DND-41 (cell line): ENCODE data around the gene SPINK14.
A peak's percentile ranks its signal among the peaks of the same experiment; 100 is the strongest.

ENCODE experiments used
- ATAC-seq: fragments of 200-7000 bp; cut with Tn5 transposase; 3 replicates; pipeline ENCODE4 v1.9.1; 2021; ENCODE audit warnings: low read depth; ENCODE audit not compliant: insufficient read depth
- DNase-seq: peaks from one replicate; pipeline ENCODE4 v3.0.0-alpha.2; 2020
- H2AFZ ChIP-seq: 2 replicates; pipeline ENCODE4 v1.6.0; 2012; ENCODE audit warnings: low read depth, low read length
- H3K27ac ChIP-seq: 2 replicates; pipeline ENCODE4 v1.5.1; 2012; ENCODE audit warnings: low read length, inconsistent platforms
- H3K27me3 ChIP-seq: fragments of 200-600 bp; sonication (generic); 2 replicates; pipeline ENCODE4 v1.6.0; 2012; ENCODE audit warnings: low read length, mild to moderate bottlenecking, inconsistent platforms; ENCODE audit not compliant: insufficient read depth, poor library complexity
- H3K36me3 ChIP-seq: 2 replicates; pipeline ENCODE4 v1.5.1; 2012; ENCODE audit warnings: low read length, inconsistent platforms; ENCODE audit not compliant: insufficient read depth
- H3K4me1 ChIP-seq: 2 replicates; pipeline ENCODE4 v1.5.1; 2012; ENCODE audit warnings: mild to moderate bottlenecking, low read length; ENCODE audit not compliant: insufficient read depth
- H3K4me2 ChIP-seq: 2 replicates; pipeline ENCODE4 v1.6.0; 2012; ENCODE audit warnings: mild to moderate bottlenecking, moderate library complexity, low read length, inconsistent platforms; ENCODE audit not compliant: insufficient read depth
- H3K4me3 ChIP-seq, 2 experiments: fragments of 200-600 bp in 1 of 2; shearing (Covaris generic) in 1 of 2; 2 replicates each; pipeline ENCODE4 v1.5.1; 2012 to 2016; ENCODE audit warnings: inconsistent platforms in 2 of 2, low read length in 2 of 2, mild to moderate bottlenecking in 2 of 2, low read depth in 1 of 2, moderate library complexity in 1 of 2
- H3K79me2 ChIP-seq: 2 replicates; pipeline ENCODE4 v1.6.0; 2012; ENCODE audit warnings: low read length, inconsistent platforms; ENCODE audit not compliant: insufficient read depth
- H3K9ac ChIP-seq: 2 replicates; pipeline ENCODE4 v1.6.0; 2012; ENCODE audit warnings: low read depth, mild to moderate bottlenecking, inconsistent platforms, low read length, moderate library complexity
- H3K9me3 ChIP-seq: 2 replicates; pipeline ENCODE4 v1.5.1; 2012; ENCODE audit warnings: low read length, moderate library complexity, mild to moderate bottlenecking, inconsistent platforms; ENCODE audit not compliant: insufficient read depth, severe bottlenecking
- H4K20me1 ChIP-seq: 2 replicates; pipeline ENCODE4 v1.6.0; 2012; ENCODE audit warnings: low read length; ENCODE audit not compliant: insufficient read depth
- EZH2 ChIP-seq: IDR thresholded peaks from 3 replicates; pipeline ENCODE4 v1.6.1; 2012; ENCODE audit warnings: borderline replicate concordance, low read depth, mild to moderate bottlenecking, moderate library complexity, low read length, inconsistent platforms; ENCODE audit not compliant: severe bottlenecking
- TF ChIP-seq, protein P1 (sequence below): IDR thresholded peaks from 2 replicates; pipeline ENCODE4 v1.5.1; 2012; ENCODE audit warnings: borderline replicate concordance, low read length, moderate library complexity, mild to moderate bottlenecking; ENCODE audit not compliant: poor library complexity, severe bottlenecking; ENCODE audit errors: extremely low read depth

SPINK14 gene, protein sequence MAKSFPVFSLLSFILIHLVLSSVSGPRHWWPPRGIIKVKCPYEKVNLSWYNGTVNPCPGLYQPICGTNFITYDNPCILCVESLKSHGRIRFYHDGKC

DNA sequence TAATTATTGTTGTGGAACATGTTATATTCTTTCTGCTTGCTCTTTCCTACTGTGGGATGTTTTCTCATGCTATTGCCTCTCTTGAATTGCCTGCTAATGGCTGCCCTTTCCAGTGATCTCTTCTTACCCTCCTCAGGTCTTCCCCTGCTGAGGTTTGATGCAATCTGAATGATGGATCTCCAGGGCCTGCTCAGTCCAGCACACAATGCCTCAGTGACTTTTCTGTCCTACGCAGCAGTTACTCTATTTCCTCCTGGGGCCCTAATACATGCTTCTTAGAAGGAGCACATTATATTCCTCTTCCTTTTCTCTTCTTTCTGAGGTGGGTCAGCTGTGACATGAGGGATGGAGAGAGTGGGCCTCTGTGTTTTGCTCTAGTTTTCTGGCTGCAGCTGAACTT lies at the start of gene SPINK14:
Gene SPINK14 (plus strand): TSS at position 301 of the 400 bp plus-strand sequence. CDS start 1,187 bp downstream, outside the sequence.
- no peaks in the 10 kb centered on the region for H4K20me1 ChIP-seq
- no peaks in the 10 kb centered on the region for H3K27me3 ChIP-seq
- H2AFZ ChIP-seq = no peak within 1 kb of the TSS
- H3K36me3 ChIP-seq = no peaks in the 10 kb centered on the region
- no peak within 1 kb of the TSS for H3K4me3 ChIP-seq
- TF ChIP-seq, protein P1, sequence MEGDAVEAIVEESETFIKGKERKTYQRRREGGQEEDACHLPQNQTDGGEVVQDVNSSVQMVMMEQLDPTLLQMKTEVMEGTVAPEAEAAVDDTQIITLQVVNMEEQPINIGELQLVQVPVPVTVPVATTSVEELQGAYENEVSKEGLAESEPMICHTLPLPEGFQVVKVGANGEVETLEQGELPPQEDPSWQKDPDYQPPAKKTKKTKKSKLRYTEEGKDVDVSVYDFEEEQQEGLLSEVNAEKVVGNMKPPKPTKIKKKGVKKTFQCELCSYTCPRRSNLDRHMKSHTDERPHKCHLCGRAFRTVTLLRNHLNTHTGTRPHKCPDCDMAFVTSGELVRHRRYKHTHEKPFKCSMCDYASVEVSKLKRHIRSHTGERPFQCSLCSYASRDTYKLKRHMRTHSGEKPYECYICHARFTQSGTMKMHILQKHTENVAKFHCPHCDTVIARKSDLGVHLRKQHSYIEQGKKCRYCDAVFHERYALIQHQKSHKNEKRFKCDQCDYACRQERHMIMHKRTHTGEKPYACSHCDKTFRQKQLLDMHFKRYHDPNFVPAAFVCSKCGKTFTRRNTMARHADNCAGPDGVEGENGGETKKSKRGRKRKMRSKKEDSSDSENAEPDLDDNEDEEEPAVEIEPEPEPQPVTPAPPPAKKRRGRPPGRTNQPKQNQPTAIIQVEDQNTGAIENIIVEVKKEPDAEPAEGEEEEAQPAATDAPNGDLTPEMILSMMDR = no peak
- no peak for TF ChIP-seq EZH2
- no peak within 1 kb of the TSS for H3K4me2 ChIP-seq
- no peak for ATAC-seq
- H3K9ac ChIP-seq = no peak within 1 kb of the TSS
- no peaks in the 10 kb centered on the region for H3K4me1 ChIP-seq
- DNase-seq = no peak
- no peaks in the 10 kb centered on the region for H3K79me2 ChIP-seq
- no peaks in the 10 kb centered on the region for H3K9me3 ChIP-seq
- H3K27ac ChIP-seq = no peak within 1 kb of the TSS

DNA sequence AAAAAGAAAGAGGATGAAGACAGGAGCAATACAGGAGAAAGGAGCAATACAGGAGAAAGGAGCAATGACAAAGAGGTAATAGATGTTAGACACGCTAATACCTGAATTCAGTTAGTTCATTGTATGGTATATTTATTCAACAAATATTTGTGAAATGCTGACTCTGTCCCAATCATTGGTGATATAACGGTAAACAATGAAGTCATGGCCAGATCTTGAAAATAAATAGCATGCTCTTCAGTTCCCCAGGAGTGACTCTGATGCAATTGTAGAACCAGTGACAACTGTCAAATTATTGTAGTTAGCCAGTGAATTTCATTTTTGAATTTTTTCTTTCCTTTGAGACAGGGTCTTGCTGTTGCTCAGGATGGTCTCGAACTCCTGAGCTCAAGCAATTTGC lies 48.0 kb upstream of the SPINK14 start:
- Histone ChIP-seq H3K79me2 (no peaks in the 10 kb centered on the region), H3K4me1 (no peaks in the 10 kb centered on the region), H3K27me3 (no peaks in the 10 kb centered on the region), H4K20me1 (no peaks in the 10 kb centered on the region), H2AFZ (no peak overlapping the region), H3K4me3 (no peak overlapping the region), H3K27ac (no peak overlapping the region), H3K36me3 (no peaks in the 10 kb centered on the region), H3K9me3 (no peaks in the 10 kb centered on the region), H3K4me2 (no peak overlapping the region), H3K9ac (no peak overlapping the region)
- DNase-seq (no peak), ATAC-seq (no peak)
- TF ChIP-seq EZH2 = no peak
- TF ChIP-seq, protein P1 = no peak

GRCh38 chr5:148125641-148126040 lies 42.7 kb upstream of the SPINK14 start:
- TF ChIP-seq EZH2 = no peak
- TF ChIP-seq, protein P1 = peak; percentile 6
- H3K4me3 ChIP-seq = no peak overlapping the region
- no peak overlapping the region for H3K4me2 ChIP-seq
- DNase-seq = no peak
- no peak overlapping the region for H2AFZ ChIP-seq
- no peaks in the 10 kb centered on the region for H4K20me1 ChIP-seq
- no peaks in the 10 kb centered on the region for H3K4me1 ChIP-seq
- H3K27ac ChIP-seq = no peak overlapping the region
- no peak for ATAC-seq
- H3K9ac ChIP-seq = no peak overlapping the region
- H3K27me3 ChIP-seq = no peaks in the 10 kb centered on the region
- H3K9me3 ChIP-seq = no peaks in the 10 kb centered on the region
- no peaks in the 10 kb centered on the region for H3K36me3 ChIP-seq
- H3K79me2 ChIP-seq = no peaks in the 10 kb centered on the region
